PC-9 (cell line): Measurements from ENCODE around the gene FUCA2.

Experiments
- EZH2 ChIP-seq: fragments of 200-600 bp; sonication (generic); IDR thresholded peaks from 2 replicates; pipeline ENCODE4 v1.8.0; 2017; ENCODE audit warnings: antibody characterized with exemption, low read depth
- TF ChIP-seq, protein P1 (sequence below): fragments of 200-600 bp; sonication (generic); conservative IDR thresholded peaks from 2 replicates; pipeline ENCODE4 v1.6.1; 2017; ENCODE audit warnings: mixed run types, antibody characterized with exemption, mild to moderate bottlenecking, moderate library complexity

DNA sequence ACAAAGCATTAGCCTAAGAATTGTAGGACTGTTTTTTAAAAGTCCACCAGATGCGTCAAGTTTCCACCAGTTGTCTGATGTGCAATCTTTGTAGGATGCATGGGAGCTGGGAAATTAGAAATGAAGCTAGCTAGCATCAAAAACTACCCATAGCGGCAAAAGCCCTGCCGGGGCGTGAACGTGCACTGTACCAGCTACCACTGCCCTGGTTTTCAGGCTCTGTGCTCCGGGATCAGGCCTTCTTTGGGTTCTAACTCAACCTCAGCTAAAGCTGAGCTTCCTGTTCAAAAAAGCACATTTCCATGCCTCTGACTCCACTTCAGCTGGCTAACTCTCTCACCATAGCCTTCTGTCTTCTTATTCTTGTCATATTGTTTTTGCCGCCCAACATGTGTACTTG is 26.9 kb upstream of the FUCA2 start:
- TF ChIP-seq, protein P1, sequence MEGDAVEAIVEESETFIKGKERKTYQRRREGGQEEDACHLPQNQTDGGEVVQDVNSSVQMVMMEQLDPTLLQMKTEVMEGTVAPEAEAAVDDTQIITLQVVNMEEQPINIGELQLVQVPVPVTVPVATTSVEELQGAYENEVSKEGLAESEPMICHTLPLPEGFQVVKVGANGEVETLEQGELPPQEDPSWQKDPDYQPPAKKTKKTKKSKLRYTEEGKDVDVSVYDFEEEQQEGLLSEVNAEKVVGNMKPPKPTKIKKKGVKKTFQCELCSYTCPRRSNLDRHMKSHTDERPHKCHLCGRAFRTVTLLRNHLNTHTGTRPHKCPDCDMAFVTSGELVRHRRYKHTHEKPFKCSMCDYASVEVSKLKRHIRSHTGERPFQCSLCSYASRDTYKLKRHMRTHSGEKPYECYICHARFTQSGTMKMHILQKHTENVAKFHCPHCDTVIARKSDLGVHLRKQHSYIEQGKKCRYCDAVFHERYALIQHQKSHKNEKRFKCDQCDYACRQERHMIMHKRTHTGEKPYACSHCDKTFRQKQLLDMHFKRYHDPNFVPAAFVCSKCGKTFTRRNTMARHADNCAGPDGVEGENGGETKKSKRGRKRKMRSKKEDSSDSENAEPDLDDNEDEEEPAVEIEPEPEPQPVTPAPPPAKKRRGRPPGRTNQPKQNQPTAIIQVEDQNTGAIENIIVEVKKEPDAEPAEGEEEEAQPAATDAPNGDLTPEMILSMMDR: no peak
- TF ChIP-seq EZH2: no peak
